Gastrocnemius medialis (tissue), 4 donors: ENCODE results near the gene CLSTN2.

Experiments used
- CTCF ChIP-seq, 5 experiments: fragments of 450-650 bp in 3 of 5; fragments of 200-600 bp in 2 of 5; sonication (generic) in 2 of 5; IDR thresholded peaks in 4 of 5; conservative IDR thresholded peaks in 1 of 5; 1 replicate in 4 of 5; 2 replicates in 1 of 5; pipeline ENCODE4 v1.5.1; 2016 to 2019; ENCODE audit warnings: antibody characterized with exemption in 5 of 5, mild to moderate bottlenecking in 3 of 5, moderate library complexity in 3 of 5
- POLR2A ChIP-seq, 2 donors: fragments of 450-650 bp; IDR thresholded peaks; one replicate each; pipeline ENCODE4 v1.6.1; 2017; ENCODE audit warnings: antibody characterized with exemption in 2 of 2, mild to moderate bottlenecking in 2 of 2, moderate library complexity in 2 of 2

- no peak for TF ChIP-seq POLR2A (IDR thresholded peaks at IDR 0.05)
- no peak for TF ChIP-seq CTCF (IDR thresholded peaks at IDR 0.05 in 4 of 5, conservative IDR thresholded peaks at IDR 0.05 in 1 of 5)
These were observed 159.5 kb downstream of the CLSTN2 start for GRCh38 chr3:140094487-140094886.
